Mesenchymal stem cell (in vitro differentiated cells and primary cell): ENCODE measurements around the gene DNAJB4.

Experiments used
- DNase-seq: peaks from one replicate; pipeline ENCODE4 v3.0.0-alpha.2; 2013
- H2AFZ ChIP-seq: one replicate; pipeline ENCODE4 v1.6.1; 2013; ENCODE audit warnings: low read depth, mild to moderate bottlenecking, control low read depth, inconsistent platforms, low read length, moderate library complexity
- H2AK5ac ChIP-seq: 2 replicates; pipeline ENCODE4 v1.6.1; 2013; ENCODE audit warnings: low read length, moderate library complexity, mild to moderate bottlenecking, inconsistent platforms; ENCODE audit not compliant: severe bottlenecking
- H2BK120ac ChIP-seq: one replicate; pipeline ENCODE4 v1.6.1; 2013; ENCODE audit warnings: low read depth, mild to moderate bottlenecking, inconsistent platforms, low read length, moderate library complexity
- H2BK12ac ChIP-seq, 2 experiments: one replicate each; pipeline ENCODE4 v1.6.1; 2013; ENCODE audit warnings: inconsistent platforms in 2 of 2, low read length in 2 of 2, mild to moderate bottlenecking in 2 of 2, moderate library complexity in 2 of 2, control low read depth in 1 of 2
- H2BK15ac ChIP-seq: one replicate; pipeline ENCODE4 v1.6.1; 2013; ENCODE audit warnings: mild to moderate bottlenecking, low read depth, inconsistent platforms; ENCODE audit not compliant: poor library complexity, severe bottlenecking
- H2BK5ac ChIP-seq: 2 replicates; pipeline ENCODE4 v1.6.1; 2013; ENCODE audit warnings: low read depth, mild to moderate bottlenecking, low read length, control low read depth, inconsistent platforms; ENCODE audit not compliant: poor library complexity, severe bottlenecking
- H3K14ac ChIP-seq, 2 experiments: one replicate each; pipeline ENCODE4 v1.6.1; 2013; ENCODE audit warnings: inconsistent platforms in 2 of 2, low read length in 2 of 2, control low read depth in 1 of 2, mild to moderate bottlenecking in 1 of 2, moderate library complexity in 1 of 2
- H3K18ac ChIP-seq, 2 experiments: one replicate each; pipeline ENCODE4 v1.6.1; 2013; ENCODE audit warnings: inconsistent platforms in 2 of 2, low read length in 2 of 2, control low read depth in 1 of 2, low read depth in 1 of 2, mild to moderate bottlenecking in 1 of 2
- H3K23ac ChIP-seq, 2 experiments: one replicate each; pipeline ENCODE4 v1.6.1; 2013; ENCODE audit warnings: inconsistent platforms in 2 of 2, low read length in 2 of 2, mild to moderate bottlenecking in 2 of 2, moderate library complexity in 2 of 2, control low read depth in 1 of 2
- H3K27ac ChIP-seq: 2 replicates; pipeline ENCODE4 v1.5.1; 2013; ENCODE audit warnings: mild to moderate bottlenecking, moderate library complexity, low read length, control low read depth, inconsistent platforms; ENCODE audit not compliant: poor library complexity, severe bottlenecking
- H3K27me3 ChIP-seq, 2 experiments: 2 replicates each; pipeline versions ENCODE4 v1.6.1 to v1.7.0; 2013; ENCODE audit warnings: low read length in 2 of 2, mild to moderate bottlenecking in 2 of 2, moderate library complexity in 2 of 2, control low read depth in 1 of 2, inconsistent platforms in 1 of 2; ENCODE audit not compliant: control insufficient read depth in 1 of 2, insufficient read depth in 1 of 2
- H3K36me3 ChIP-seq, 2 experiments: 2 replicates each; pipeline versions ENCODE4 v1.6.1 to v1.7.0; 2013; ENCODE audit warnings: low read length in 2 of 2, control low read depth in 1 of 2, inconsistent platforms in 1 of 2, low read depth in 1 of 2, mild to moderate bottlenecking in 1 of 2; ENCODE audit not compliant: insufficient read depth in 2 of 2, control insufficient read depth in 1 of 2
- H3K4ac ChIP-seq, 2 experiments: one replicate each; pipeline ENCODE4 v1.6.1; 2013; ENCODE audit warnings: inconsistent platforms in 2 of 2, low read length in 2 of 2, mild to moderate bottlenecking in 2 of 2, moderate library complexity in 2 of 2, control low read depth in 1 of 2, low read depth in 1 of 2
- H3K4me1 ChIP-seq: 2 replicates; pipeline ENCODE4 v1.6.1; 2013; ENCODE audit warnings: low read depth, low read length, control low read depth; ENCODE audit not compliant: control insufficient read depth, insufficient read depth
- H3K4me2 ChIP-seq: 2 replicates; pipeline ENCODE4 v1.6.1; 2013; ENCODE audit warnings: low read length, mild to moderate bottlenecking, inconsistent platforms; ENCODE audit not compliant: poor library complexity, severe bottlenecking
- H3K4me3 ChIP-seq, 2 experiments: 2 replicates each; pipeline versions ENCODE4 v1.5.1 to v1.7.0; 2013; ENCODE audit warnings: low read length in 2 of 2, mild to moderate bottlenecking in 2 of 2, control low read depth in 1 of 2, low read depth in 1 of 2; ENCODE audit not compliant: insufficient read depth in 1 of 2
- H3K79me1 ChIP-seq: replicated peaks from 2 replicates; pipeline ENCODE4 v1.6.1; 2013; ENCODE audit warnings: mild to moderate bottlenecking, control low read depth, low read length, inconsistent platforms; ENCODE audit not compliant: poor library complexity, severe bottlenecking
- H3K9ac ChIP-seq: 2 replicates; pipeline ENCODE4 v1.7.0; 2013; ENCODE audit warnings: mild to moderate bottlenecking, low read length, moderate library complexity
- H3K9me3 ChIP-seq: 2 replicates; pipeline ENCODE4 v1.7.0; 2013; ENCODE audit warnings: mild to moderate bottlenecking, low read length; ENCODE audit not compliant: control insufficient read depth
- H4K8ac ChIP-seq: one replicate; pipeline ENCODE4 v1.6.1; 2013; ENCODE audit warnings: inconsistent platforms, mild to moderate bottlenecking, low read length, moderate library complexity
- H4K91ac ChIP-seq: one replicate; pipeline ENCODE4 v1.6.1; 2013; ENCODE audit warnings: mild to moderate bottlenecking, low read length, inconsistent platforms
- WGBS: methylation state at CpG from one replicate; pipeline ENCODE4 v1.1.7; 2013; ENCODE audit warnings: mixed read lengths; 5-methylcytosine and 5-hydroxymethylcytosine counted together

The DNAJB4 gene

DNA sequence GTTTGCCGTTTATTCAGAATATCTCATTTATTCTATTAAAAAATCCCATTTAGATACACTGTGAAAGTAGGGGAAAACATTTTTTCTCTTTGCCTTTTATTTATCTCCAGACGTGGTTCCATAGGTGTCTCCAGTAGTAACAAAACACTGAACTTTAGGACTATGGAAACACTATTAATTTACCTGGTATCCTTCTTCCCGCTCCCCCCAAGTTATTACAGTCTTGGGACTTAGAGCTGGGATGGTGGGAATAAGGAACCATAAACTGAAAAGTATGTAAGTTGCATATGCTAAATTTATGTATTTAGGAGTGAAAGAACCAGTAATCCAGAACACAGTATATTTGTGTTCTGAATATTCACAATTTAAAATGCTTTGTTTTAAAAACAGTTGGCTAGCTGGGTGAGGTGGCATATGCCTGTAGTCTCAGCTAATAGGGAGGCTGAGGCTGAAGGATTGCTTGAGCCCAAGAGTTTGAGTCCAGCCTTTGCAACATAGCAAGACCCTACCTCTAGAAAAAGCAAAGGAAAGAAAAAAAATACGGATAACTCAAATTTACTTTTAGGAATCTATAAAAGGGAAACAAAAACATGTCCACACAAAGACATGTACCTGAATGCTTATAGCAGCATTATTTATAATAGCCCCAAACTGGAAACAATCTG lies 3.1 kb downstream of the DNAJB4 start:
- peaks cover 1% of the 10 kb centered on the region for H3K79me1 ChIP-seq
- H3K9me3 ChIP-seq, result no peaks in the 10 kb centered on the region
- H3K4me2 ChIP-seq, result no peak overlapping the region
- no peak overlapping the region for H2BK5ac ChIP-seq
- H3K9ac ChIP-seq, result peak overlapping the region; percentile 99
- H3K4me3 ChIP-seq, result peak overlapping the region in 1 of 2 experiments; percentile 93
- WGBS, result no CpG with 5 or more reads among the region's 4 CpGs
- H3K23ac ChIP-seq, result no peak overlapping the region
- peaks cover 0 to 3% of the 10 kb centered on the region in 2 experiments for H3K36me3 ChIP-seq
- H3K18ac ChIP-seq, result no peak overlapping the region
- no peak overlapping the region for H4K91ac ChIP-seq
- no peaks in the 10 kb centered on the region for H3K27me3 ChIP-seq
- no peak overlapping the region for H3K27ac ChIP-seq
- no peak overlapping the region for H2AK5ac ChIP-seq
- H2BK15ac ChIP-seq, result no peak overlapping the region
- no peak for DNase-seq
- no peak overlapping the region for H2AFZ ChIP-seq
- no peak overlapping the region for H2BK12ac ChIP-seq
- H3K4ac ChIP-seq, result no peak overlapping the region
- H3K14ac ChIP-seq, result no peak overlapping the region
- H2BK120ac ChIP-seq, result no peak overlapping the region
- H4K8ac ChIP-seq, result no peak overlapping the region
- no peaks in the 10 kb centered on the region for H3K4me1 ChIP-seq

DNA sequence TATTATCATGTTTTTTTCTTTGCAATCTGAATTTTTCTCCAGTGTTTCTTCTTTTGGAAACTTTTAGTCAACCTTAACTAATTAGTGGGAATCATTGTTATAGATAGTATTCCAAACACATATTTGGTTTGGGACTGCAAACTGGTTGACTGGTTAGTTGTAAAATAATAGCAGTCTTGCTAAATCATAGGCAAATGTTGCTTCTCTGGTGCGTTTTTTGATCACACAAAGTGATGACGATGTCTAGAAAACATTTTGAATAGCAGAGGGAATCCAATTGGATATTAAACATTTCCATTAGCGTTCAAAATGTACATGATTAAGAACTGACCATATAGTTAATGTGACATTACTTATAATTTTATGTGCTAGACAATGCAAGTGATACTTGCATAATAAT lies 4.5 kb downstream of the DNAJB4 start:
- H3K4me3 ChIP-seq, result peak overlapping the region in 1 of 2 experiments; percentile 93
- H3K4me2 ChIP-seq, result no peak overlapping the region
- no peaks in the 10 kb centered on the region for H3K27me3 ChIP-seq
- H3K27ac ChIP-seq, result no peak overlapping the region
- H3K4me1 ChIP-seq, result no peaks in the 10 kb centered on the region
- H2AK5ac ChIP-seq, result no peak overlapping the region
- H3K4ac ChIP-seq, result no peak overlapping the region
- no peak overlapping the region for H3K23ac ChIP-seq
- no peak overlapping the region for H4K91ac ChIP-seq
- DNase-seq, result no peak
- peak overlapping the region; percentile 99 for H3K9ac ChIP-seq
- H3K79me1 ChIP-seq, result peaks cover 3% of the 10 kb centered on the region
- H3K9me3 ChIP-seq, result no peaks in the 10 kb centered on the region
- H2AFZ ChIP-seq, result no peak overlapping the region
- 95% methylated on average over 2 of the region's 3 CpGs for WGBS
- no peak overlapping the region for H3K14ac ChIP-seq
- no peak overlapping the region for H2BK12ac ChIP-seq
- no peak overlapping the region for H2BK120ac ChIP-seq
- H2BK15ac ChIP-seq, result no peak overlapping the region
- H2BK5ac ChIP-seq, result no peak overlapping the region
- peaks cover 0 to 16% of the 10 kb centered on the region in 2 experiments for H3K36me3 ChIP-seq
- H3K18ac ChIP-seq, result no peak overlapping the region
- no peak overlapping the region for H4K8ac ChIP-seq

DNA sequence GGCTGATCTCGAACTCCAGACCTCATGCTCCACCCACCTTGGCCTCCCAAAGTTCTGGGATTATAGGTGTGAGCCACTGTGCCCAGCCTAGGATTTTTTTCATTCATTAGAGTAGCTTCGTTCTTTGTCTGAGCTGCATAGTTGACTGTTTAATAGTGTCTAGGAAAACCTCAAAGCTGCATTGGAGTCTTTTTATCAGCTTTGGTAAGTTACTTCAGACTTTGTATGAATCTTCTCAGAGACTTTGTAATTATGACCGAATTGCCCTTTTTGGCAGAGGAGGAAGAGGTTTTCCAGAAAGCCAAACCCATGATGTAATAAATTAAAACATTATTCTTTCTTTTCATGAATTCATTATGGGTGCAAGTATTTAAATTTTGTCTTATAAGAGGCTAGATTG lies 5.1 kb downstream of the DNAJB4 start:
- DNase-seq, result peak; percentile 17
- peak overlapping the region in 1 of 2 experiments; percentile 93 for H3K4me3 ChIP-seq
- no peak overlapping the region for H2AK5ac ChIP-seq
- H3K36me3 ChIP-seq, result peaks cover 0 to 21% of the 10 kb centered on the region in 2 experiments
- no peak overlapping the region for H4K91ac ChIP-seq
- H2BK12ac ChIP-seq, result no peak overlapping the region
- no peaks in the 10 kb centered on the region for H3K9me3 ChIP-seq
- H3K14ac ChIP-seq, result no peak overlapping the region
- no peak overlapping the region for H2BK15ac ChIP-seq
- H3K27ac ChIP-seq, result no peak overlapping the region
- no peaks in the 10 kb centered on the region for H3K4me1 ChIP-seq
- peaks cover 5% of the 10 kb centered on the region for H3K79me1 ChIP-seq
- no peaks in the 10 kb centered on the region for H3K27me3 ChIP-seq
- no peak overlapping the region for H3K23ac ChIP-seq
- peak overlapping the region; percentile 99 for H3K9ac ChIP-seq
- H3K18ac ChIP-seq, result no peak overlapping the region
- no peak overlapping the region for H3K4ac ChIP-seq
- no peak overlapping the region for H2AFZ ChIP-seq
- H3K4me2 ChIP-seq, result no peak overlapping the region
- WGBS, result 97% methylated on average over 2 of the region's 3 CpGs
- H2BK5ac ChIP-seq, result no peak overlapping the region
- no peak overlapping the region for H4K8ac ChIP-seq
- no peak overlapping the region for H2BK120ac ChIP-seq

DNA sequence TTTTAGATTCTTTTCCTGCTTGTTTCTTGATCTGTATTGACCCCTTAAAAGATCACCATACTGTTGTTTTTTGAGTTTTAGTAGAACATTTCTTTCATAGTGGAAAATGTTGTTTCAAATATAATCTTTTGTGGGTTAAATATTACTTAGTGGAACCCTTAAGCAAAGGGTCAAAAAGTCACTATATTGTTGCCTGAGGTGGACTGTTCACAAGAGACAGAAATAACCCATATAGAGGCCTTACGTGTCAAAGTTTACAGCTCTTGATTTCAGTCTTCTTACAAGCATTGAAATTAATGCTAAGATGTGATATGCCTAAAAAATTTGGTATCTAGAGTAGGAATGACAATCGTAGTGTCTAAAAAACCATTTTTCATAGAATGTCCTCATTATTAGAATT lies 6.3 kb downstream of the DNAJB4 start:
- H2BK15ac ChIP-seq, result no peak overlapping the region
- H2BK12ac ChIP-seq, result no peak overlapping the region
- H2AFZ ChIP-seq, result no peak overlapping the region
- H3K27ac ChIP-seq, result no peak overlapping the region
- peaks cover 0 to 31% of the 10 kb centered on the region in 2 experiments for H3K36me3 ChIP-seq
- H3K14ac ChIP-seq, result no peak overlapping the region
- no peak overlapping the region for H2BK5ac ChIP-seq
- H3K9ac ChIP-seq, result peak overlapping the region; percentile 99
- no CpG with 5 or more reads among the region's 2 CpGs for WGBS
- no peak overlapping the region for H4K91ac ChIP-seq
- H2AK5ac ChIP-seq, result no peak overlapping the region
- H3K27me3 ChIP-seq, result no peaks in the 10 kb centered on the region
- no peak overlapping the region for H3K4ac ChIP-seq
- H4K8ac ChIP-seq, result no peak overlapping the region
- no peak overlapping the region for H3K4me2 ChIP-seq
- H3K9me3 ChIP-seq, result no peaks in the 10 kb centered on the region
- H2BK120ac ChIP-seq, result no peak overlapping the region
- H3K23ac ChIP-seq, result no peak overlapping the region
- H3K4me3 ChIP-seq, result peak overlapping the region in 1 of 2 experiments; percentile 93
- H3K4me1 ChIP-seq, result no peaks in the 10 kb centered on the region
- H3K79me1 ChIP-seq, result peaks cover 7% of the 10 kb centered on the region
- no peak for DNase-seq
- H3K18ac ChIP-seq, result no peak overlapping the region
